ENCODE data around the gene TLL2.

TLL2 gene

DNA sequence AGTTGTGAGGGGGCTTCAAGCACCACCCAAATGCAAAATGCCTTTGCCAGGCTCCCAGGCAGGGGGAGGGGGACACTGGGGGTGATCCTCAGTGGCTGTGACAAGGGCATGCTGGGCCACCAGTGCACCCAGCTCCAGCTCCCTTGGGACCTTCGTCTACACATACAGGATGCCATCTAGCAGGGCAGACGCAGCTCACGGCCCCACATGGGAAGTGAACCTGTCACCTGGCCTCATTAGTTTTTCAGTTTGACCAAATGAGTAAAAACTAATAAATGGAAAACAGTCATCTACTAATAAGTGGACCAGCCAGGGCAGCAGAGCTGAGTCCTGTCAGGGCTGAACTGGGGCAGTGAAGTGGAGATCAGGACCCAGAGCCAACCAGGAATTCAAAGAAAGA, 50.2 kb downstream of the TLL2 start:
- DNase-seq (ENCODE audit: low read depth, low spot score), result no peak

GRCh38 chr10:96462606-96463151, 51.0 kb downstream of the TLL2 start:
- no peak for DNase-seq (ENCODE audit: low read depth, low spot score)

GRCh38 chr10:96460316-96460715, 53.4 kb downstream of the TLL2 start:
- no peak for DNase-seq (ENCODE audit: low read depth, low spot score)

GRCh38 chr10:96457341-96457740, 56.4 kb downstream of the TLL2 start:
- DNase-seq (ENCODE audit: low read depth, low spot score), result no peak

GRCh38 chr10:96456296-96456840, 57.4 kb downstream of the TLL2 start:
- DNase-seq (ENCODE audit: low read depth, low spot score), result no peak

DNA sequence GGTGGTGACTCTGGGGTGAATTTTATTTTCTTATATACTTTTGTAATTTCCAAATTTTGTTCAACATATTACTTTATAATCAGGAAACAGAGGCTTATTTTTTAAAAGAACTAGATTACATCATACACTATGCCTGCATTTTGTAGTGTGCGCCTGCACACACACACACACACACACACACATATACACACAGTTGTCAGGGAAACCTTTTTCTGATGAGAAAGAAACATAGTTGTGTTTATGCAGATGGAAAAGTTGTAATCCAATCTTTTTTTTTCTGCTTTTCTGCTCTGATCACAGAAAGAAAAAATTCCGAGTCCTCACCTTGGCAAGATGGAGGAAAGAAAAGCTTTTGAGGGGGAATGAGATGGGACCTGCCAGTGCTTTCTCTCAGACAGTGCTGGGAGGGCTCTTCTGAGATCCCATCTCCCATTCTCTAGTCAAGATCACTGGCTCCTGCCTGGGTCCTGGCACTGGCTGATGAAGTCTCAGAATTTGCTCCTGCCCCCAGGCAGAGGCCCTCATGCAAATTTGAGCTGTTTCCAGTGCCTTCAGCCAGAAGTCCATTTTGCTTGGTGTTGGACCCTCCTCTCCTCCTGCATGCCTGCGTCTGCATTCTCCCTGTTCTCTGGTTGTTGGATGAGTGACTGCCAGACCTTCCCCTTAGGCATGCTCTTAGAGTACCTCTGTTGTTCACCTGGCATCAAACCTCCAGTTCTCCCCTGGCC, 59.7 kb downstream of the TLL2 start:
- no peak for DNase-seq (ENCODE audit: low read depth, low spot score)

- DNase-seq (ENCODE audit: low read depth, low spot score), result no peak
Observed at GRCh38 chr10:96452494-96453153, 61.1 kb downstream of the TLL2 start.

- no peak for DNase-seq (ENCODE audit: low read depth, low spot score)
Observed at GRCh38 chr10:96450529-96451207, 63.1 kb downstream of the TLL2 start.

DNA sequence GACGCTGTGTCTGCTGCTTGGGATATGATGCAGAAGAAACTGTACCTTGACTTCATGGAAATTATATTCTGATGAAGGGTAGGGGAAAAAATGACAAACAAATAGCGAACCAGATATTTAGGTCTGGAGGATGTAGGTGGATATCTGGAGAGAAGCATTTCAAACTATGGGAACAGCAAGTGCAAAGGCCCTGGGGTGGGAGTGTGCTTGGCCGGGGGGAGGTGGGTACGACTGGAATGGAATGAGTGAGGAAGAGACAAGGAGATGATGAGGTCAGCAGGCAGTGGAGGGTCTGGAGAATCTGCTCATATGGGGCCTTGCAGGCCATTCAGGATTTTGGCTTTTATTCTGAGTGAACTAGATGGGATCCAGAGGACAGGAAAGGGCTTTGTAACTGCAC, 65.2 kb downstream of the TLL2 start:
- DNase-seq (ENCODE audit: low read depth, low spot score), result no peak

DNA sequence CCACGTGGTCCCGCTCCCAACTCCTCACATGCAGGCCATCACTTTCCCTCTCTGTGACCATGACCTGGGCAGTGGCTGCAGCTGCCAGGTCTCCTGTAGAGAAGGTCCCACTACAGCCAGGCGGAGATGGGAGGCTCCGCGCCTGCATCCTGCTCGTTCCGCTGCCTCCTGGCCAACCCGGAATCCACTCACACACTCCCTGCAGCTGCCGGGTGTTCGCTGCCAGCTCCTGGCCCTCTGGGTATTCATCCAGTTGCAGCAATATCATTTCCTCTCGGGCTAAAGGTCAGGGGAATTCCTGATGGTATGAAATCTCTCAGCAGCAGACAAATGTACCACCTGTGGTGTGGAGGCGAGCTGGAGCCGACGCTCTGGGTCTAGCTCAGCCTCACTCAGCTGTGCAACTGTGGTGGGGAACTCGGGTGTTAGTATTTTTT, 65.7 kb downstream of the TLL2 start:
- no peak for DNase-seq (ENCODE audit: low read depth, low spot score)

DNA sequence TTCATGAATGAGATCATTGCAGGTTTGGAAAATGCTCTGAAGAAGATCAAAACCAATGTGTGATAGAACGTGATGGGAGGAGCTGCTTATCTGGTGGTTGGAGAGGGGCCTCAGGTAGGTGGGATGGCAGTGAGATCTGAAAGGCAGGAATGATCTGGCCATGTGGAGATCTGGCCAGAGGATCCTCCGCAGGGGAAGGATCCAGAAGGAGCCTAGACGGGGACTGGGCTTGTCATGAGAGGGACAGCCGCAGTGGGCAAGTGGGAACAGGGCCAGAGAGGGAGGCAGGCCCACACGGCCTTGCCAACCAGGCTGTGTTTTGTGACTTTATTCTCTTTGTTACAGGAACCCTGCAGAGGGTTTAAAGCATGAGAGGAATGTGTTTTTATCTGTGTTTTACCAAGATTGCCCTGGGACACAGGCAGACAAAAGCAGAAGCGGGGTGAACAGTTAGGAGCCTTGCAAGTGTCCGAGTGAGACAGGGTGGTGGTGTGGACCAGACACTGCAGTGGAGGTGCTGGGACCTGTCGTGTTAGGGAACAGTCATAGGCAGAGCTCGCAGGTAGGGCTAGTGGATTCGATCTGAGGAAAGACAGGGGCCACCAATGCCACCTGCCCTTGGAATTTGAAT, 66.6 kb downstream of the TLL2 start:
- DNase-seq (ENCODE audit: low read depth, low spot score), result no peak

DNA sequence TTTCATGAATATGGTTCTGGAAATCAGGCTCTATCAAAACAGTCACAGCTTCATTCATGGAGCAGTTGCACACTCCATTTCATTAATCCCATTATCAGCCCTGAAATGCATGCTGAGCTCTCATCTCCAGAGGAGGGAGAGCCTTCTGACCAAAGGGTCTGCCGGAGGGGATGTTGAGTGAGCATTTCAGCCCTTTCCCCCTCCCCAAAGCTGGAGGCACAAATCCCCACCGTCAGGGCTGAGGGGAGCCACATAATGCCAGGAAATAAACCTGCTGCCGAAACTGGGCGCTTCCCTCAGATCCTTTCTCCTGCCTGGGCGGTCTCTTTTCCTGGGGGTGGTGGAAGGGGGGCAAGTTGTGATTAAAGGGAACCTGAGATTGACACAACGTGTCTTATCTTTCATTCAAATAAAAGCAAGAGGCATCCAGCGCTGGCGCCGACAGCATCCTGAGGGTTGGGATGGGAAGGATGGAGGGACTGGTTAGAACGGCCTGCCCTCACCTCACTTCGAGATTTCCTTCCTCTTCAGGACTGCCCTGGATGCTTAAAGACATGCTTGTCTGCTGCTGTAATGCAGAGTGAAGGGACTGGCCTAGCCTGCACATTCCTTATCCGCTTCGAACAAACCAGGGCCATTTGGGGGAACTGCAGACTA, 71.6 kb downstream of the TLL2 start:
- DNase-seq (ENCODE audit: low read depth, low spot score), result no peak

- no peak for DNase-seq (ENCODE audit: low read depth, low spot score)
Observed at GRCh38 chr10:96441322-96441885, 72.3 kb downstream of the TLL2 start.

DNA sequence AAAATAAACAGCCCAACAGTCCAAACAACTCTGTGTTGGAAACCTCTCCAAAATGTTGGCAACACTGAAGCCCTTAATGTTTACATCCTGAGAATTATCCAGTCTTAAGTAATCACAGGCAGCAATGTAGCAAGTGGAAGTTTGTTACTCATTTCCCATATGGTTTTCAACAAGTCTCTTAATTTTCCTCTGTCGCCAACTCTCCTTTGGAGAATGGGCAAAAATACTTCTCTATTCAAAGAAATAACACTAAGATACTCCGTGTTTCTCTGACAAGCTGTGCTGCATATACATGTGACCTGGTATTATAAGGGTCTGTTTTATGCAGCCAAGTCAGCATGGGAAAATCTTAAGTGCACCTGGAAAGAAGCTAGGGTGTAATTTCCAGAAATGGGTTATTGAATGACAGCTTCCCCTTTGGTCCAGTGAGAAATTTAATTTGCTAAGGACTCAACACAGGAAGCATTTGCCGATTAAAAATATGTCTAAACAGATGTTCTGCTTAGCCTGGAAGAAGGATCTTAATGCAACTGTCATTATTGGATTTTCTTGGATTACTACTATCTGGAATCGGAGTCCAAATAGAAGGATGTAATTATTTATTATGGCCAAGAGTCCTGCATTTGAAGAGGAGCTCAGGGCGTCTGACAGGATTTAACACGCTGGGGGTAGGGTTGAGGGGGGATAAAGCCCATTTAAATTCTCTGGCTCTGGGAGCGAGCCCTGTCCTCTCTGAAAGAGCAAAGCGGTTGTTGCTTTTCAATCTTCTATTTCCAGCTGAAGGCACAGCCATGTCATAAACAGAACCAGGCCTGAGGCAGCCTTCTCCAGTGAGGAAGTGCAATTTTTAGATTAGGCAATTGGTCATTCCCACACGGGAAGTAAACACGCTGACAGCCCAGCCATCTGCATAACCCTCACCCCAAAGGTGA, 73.1 kb downstream of the TLL2 start:
- DNase-seq (ENCODE audit: low read depth, low spot score), result no peak

DNA sequence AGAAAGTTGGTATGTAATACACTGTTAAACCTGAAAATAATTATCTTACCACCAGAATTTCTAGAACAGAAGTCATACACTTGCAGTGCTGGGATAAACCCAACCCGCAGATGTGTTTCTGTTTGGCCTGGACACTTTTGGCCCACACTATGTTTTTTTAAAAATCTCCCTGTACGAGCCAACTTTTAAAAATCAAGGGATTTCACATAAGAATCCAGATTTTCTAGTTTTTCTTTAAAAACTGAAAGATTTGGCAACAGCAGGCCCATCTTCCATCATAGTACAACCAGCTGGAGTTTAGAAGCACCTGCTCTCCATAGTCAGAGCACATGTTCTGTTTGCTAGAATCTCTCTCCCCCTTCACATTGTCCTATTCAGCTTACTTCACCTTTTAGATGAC, 74.0 kb downstream of the TLL2 start:
- DNase-seq (ENCODE audit: low read depth, low spot score), result no peak

DNA sequence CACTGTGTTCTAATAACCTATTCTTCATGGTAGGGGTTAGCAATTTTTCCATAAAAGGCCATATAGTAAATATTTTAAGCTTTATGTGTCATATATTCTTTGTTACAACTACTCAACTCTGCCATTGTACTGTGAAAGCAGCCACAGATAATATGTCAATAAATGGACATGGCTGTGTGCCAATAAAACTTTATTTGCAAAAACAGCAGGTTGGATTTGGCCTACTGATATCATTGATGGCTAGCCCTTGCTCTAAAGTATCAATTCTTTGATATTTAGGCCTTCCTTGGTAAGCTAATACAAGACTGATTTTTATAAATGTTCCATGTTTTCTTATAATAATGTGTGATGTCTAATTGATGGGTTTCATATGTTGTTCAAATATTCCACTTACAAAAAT, 77.7 kb downstream of the TLL2 start:
- no peak for DNase-seq (ENCODE audit: low read depth, low spot score)

DNA sequence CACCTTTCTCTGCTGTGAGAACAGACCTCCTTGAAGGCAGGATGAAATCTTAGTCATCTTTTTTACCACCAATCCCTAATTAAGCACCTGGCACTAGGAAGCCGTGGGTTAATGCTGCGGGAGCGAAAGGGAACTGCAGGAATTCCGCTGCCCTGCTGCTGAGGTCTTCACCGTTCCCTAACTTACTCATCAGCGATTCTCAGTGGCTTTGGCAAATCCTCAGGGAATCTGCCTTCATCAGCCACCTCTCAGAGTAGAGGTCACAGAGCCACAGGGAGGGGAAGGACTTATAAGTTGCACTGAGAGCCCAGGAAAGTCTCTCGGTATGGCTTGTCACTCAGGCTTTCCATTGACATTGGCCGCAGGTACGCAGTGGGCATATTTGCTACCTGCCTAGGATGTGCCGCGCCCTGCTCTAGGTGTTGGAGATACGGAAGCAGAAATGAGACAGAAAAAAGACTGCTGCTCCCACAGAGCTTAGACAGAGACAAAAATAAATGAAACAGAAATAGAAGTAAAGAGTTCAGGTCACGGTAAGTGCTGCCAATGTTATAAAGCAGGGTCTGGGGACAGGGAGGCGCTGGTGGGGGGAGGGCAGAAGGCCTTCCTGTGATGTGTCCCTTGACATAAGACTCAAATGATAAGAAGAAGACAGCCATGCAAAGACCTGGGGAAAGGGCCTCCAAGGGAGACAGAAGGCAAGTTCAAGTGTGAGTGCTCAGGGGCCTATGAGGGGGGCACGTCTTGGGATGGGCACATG, 82.3 kb downstream of the TLL2 start:
- DNase-seq (ENCODE audit: low read depth, low spot score), result no peak

DNA sequence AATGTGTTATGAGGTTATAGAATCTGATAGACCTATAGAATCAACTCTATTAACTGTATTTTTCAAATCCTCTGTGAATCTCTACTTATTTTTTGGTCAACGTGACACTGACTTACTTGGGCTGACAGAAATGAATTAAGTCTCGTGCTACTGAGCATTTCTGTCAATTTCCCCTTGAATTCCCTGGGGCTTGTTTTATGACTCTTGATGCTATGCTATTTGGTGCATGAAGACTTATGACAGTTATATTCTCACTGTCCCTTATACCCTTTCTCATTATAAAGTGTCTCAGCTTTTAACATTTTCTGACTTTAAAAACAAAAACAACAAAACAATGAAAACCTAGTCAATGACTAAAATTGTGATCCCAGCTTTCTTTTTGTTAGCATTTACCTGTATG, 86.4 kb downstream of the TLL2 start:
- no peak for DNase-seq (ENCODE audit: low read depth, low spot score)

GRCh38 chr10:96422525-96422924, 91.2 kb downstream of the TLL2 start:
- no peak for DNase-seq (ENCODE audit: low read depth, low spot score)
